Esophagus muscularis mucosa (tissue), 4 donors: ENCODE data around the gene FLRT1. TPM values are rescaled to one million over a fixed set of nuclear protein-coding genes. Genes with fewer than 3 reads are reported as not detected.

Source experiments
- DNase-seq: peaks from one replicate; pipeline ENCODE4 v3.0.0-alpha.2; 2017; ENCODE audit errors: extremely low spot score
- H3K27ac ChIP-seq, 4 donors: fragments of 200-600 bp; sonication (generic); replicated peaks in 1 of 4; 1 replicate in 3 of 4; 2 replicates in 1 of 4; pipeline ENCODE4 v1.5.1; 2016 to 2019; ENCODE audit warnings: mild to moderate bottlenecking in 1 of 4
- H3K27me3 ChIP-seq, 4 donors: fragments of 200-600 bp; sonication (generic); one replicate each; pipeline versions ENCODE4 v1.5.1 to v1.6.0; 2016 to 2019
- H3K36me3 ChIP-seq, 4 donors: fragments of 200-600 bp; sonication (generic); one replicate each; pipeline ENCODE4 v1.5.1; 2016 to 2019
- H3K4me1 ChIP-seq, 4 donors: fragments of 200-600 bp; sonication (generic); one replicate each; pipeline ENCODE4 v1.5.1; 2016 to 2019
- H3K4me3 ChIP-seq, 4 donors: fragments of 200-600 bp; sonication (generic); 1 replicate in 2 of 4; 2 replicates in 2 of 4; pipeline ENCODE4 v1.5.1; 2016 to 2019; ENCODE audit warnings: mild to moderate bottlenecking in 4 of 4, moderate library complexity in 1 of 4
- H3K9me3 ChIP-seq, 4 donors: fragments of 200-600 bp; sonication (generic); 1 replicate in 3 of 4; 2 replicates in 1 of 4; pipeline ENCODE4 v1.5.1; 2016 to 2019
- CTCF ChIP-seq, 3 experiments: fragments of 200-600 bp in 2 of 3; fragments of 450-650 bp in 1 of 3; sonication (generic) in 2 of 3; IDR thresholded peaks; one replicate each; pipeline ENCODE4 v1.5.1; 2017 to 2019; ENCODE audit warnings: antibody characterized with exemption in 3 of 3, mild to moderate bottlenecking in 2 of 3, moderate library complexity in 1 of 3
- EP300 ChIP-seq: sonication (generic); formaldehyde crosslinking; IDR thresholded peaks from one replicate; pipeline ENCODE4 v1.6.1; 2017; ENCODE audit warnings: antibody characterized with exemption
- POLR2A ChIP-seq: fragments of 450-650 bp; IDR thresholded peaks from one replicate; pipeline ENCODE4 v1.6.1; 2017; ENCODE audit warnings: antibody characterized with exemption, moderate library complexity, mild to moderate bottlenecking, low read depth
- POLR2AphosphoS5 ChIP-seq, 2 donors: sonication (generic); formaldehyde crosslinking; IDR thresholded peaks; one replicate each; pipeline ENCODE4 v1.6.1; 2017; ENCODE audit warnings: antibody characterized with exemption in 2 of 2
- WGBS: methylation state at CpG from one replicate; pipeline ENCODE4 v1.1.5; 2018; 5-methylcytosine and 5-hydroxymethylcytosine counted together
- intact Hi-C: fragments of 100-400 bp; cut with DNase I; formaldehyde crosslinking; loops from one replicate; pipeline ENCODE4 v1.15.1; 2023
- total RNA-seq, 4 donors: library from RNA; depleted of rRNA; stranded (reverse); fragments of >200 nt; gene quantifications; one replicate each; pipeline versions ENCODE4 v1.1.0 to v1.2.1, GENCODE V29; 2016

The FLRT1 gene
- total RNA-seq, 4 donors from 2014 or later = 2.1 to 5.0 (median 3.1) TPM

- intact Hi-C loops = no loop called here
- no peaks in the 10 kb centered on the region for H3K36me3 ChIP-seq
- peaks cover 5 to 12% (median 10%) of the 10 kb centered on the region in 4 donors for H3K4me1 ChIP-seq
- DNase-seq = no peak
- H3K27ac ChIP-seq = no peak overlapping the region
- WGBS = 19% methylated on average over 17 of the region's 22 CpGs
- TF ChIP-seq EP300 = no peak
- TF ChIP-seq POLR2A = no peak
- no peak for TF ChIP-seq CTCF (IDR thresholded peaks at IDR 0.05)
- no peak for TF ChIP-seq POLR2AphosphoS5 (IDR thresholded peaks at IDR 0.05)
- H3K4me3 ChIP-seq = peak overlapping the region in 1 of 4 donors; percentile 23
- H3K27me3 ChIP-seq = peaks cover 0 to 37% (median 0%) of the 10 kb centered on the region in 4 donors
- no peaks in the 10 kb centered on the region for H3K9me3 ChIP-seq
Measured at GRCh38 chr11:64028398-64029115, 7.2 kb upstream of the FLRT1 start.

GRCh38 chr11:64029773-64030172 lies 6.0 kb upstream of the FLRT1 start:
- Histone ChIP-seq H3K36me3 (no peaks in the 10 kb centered on the region), H3K27me3 (peaks cover 0 to 49% (median 2%) of the 10 kb centered on the region in 4 donors), H3K27ac (no peak overlapping the region), H3K9me3 (no peaks in the 10 kb centered on the region), H3K4me3 (no peak overlapping the region), H3K4me1 (peaks cover 5 to 16% (median 15%) of the 10 kb centered on the region in 4 donors)
- intact Hi-C loops = no loop called here
- DNase-seq = no peak
- 82% methylated on average over 5 of the region's 8 CpGs for WGBS
- TF ChIP-seq POLR2A = no peak

GRCh38 chr11:64031001-64031400 lies 4.7 kb upstream of the FLRT1 start:
- Histone ChIP-seq H3K4me1 (peaks cover 12 to 26% (median 24%) of the 10 kb centered on the region in 4 donors), H3K27ac (no peak overlapping the region), H3K9me3 (no peaks in the 10 kb centered on the region), H3K4me3 (no peak overlapping the region), H3K36me3 (no peaks in the 10 kb centered on the region), H3K27me3 (peaks cover 0 to 59% (median 7%) of the 10 kb centered on the region in 4 donors)
- DNase-seq = no peak
- intact Hi-C loops = no loop called here
- WGBS = 84% methylated on average over 3 of the region's 3 CpGs
- TF ChIP-seq EP300 (no peak), POLR2AphosphoS5 (IDR thresholded peaks at IDR 0.05) (no peak), POLR2A (no peak), CTCF (IDR thresholded peaks at IDR 0.05) (no peak)

GRCh38 chr11:64032050-64032449 lies 3.7 kb upstream of the FLRT1 start:
- intact Hi-C loops = no loop called here

More at GRCh38 chr11:64032050-64032449, 3.7 kb upstream of the FLRT1 start:
- H3K4me1 ChIP-seq = peaks cover 22 to 37% (median 33%) of the 10 kb centered on the region in 4 donors
- no peak for DNase-seq
- H3K27me3 ChIP-seq = peaks cover 3 to 69% (median 7%) of the 10 kb centered on the region in 4 donors
- no peak overlapping the region for H3K4me3 ChIP-seq
- TF ChIP-seq EP300 = no peak
- no peak for TF ChIP-seq POLR2A
- TF ChIP-seq POLR2AphosphoS5 (IDR thresholded peaks at IDR 0.05) = no peak
- TF ChIP-seq CTCF (IDR thresholded peaks at IDR 0.05) = no peak
- WGBS = 85% methylated on average over 4 of the region's 4 CpGs
- no peaks in the 10 kb centered on the region for H3K9me3 ChIP-seq
- no peaks in the 10 kb centered on the region for H3K36me3 ChIP-seq
- no peak overlapping the region for H3K27ac ChIP-seq
